GM21447 (cell line): ENCODE data around the gene PCYT1A.
"Not testable (repeated sequence)": the region's sequence is repeated elsewhere in the genome, so short reads cannot be mapped to it uniquely, and the experiment has no call there.

ENCODE experiments used
- ATAC-seq: cut with Tn5 transposase; IDR thresholded peaks from one replicate; pipeline ENCODE4 v1.9.1; 2021; ENCODE audit not compliant: unreplicated experiment

The PCYT1A gene

GRCh38 chr3:196216681-196217211 lies 70.8 kb downstream of the PCYT1A start:
- ATAC-seq = no peak

- ATAC-seq = no peak
These were observed 71.4 kb downstream of the PCYT1A start, which contains the start of gene SLC51A for GRCh38 chr3:196216089-196216564. Gene SLC51A, plus strand, starts transcription at chr3:196216534. Its CDS starts 179 bp downstream, at chr3:196216713.

- ATAC-seq = no peak
These were observed 72.0 kb downstream of the PCYT1A start for GRCh38 chr3:196215493-196216020.

- no peak for ATAC-seq
These were observed 72.6 kb downstream of the PCYT1A start for GRCh38 chr3:196214783-196215441.

- no peak for ATAC-seq
These were observed 76.6 kb downstream of the PCYT1A start, which contains the start of gene ZDHHC19 for GRCh38 chr3:196210673-196211556. Gene ZDHHC19, minus strand, starts transcription at chr3:196211400. Its CDS starts 85 bp downstream, at chr3:196211315.

GRCh38 chr3:196209944-196210672 lies 77.4 kb downstream of the PCYT1A start:
- ATAC-seq = not testable (repeated sequence)

GRCh38 chr3:196208942-196209695 lies 78.4 kb downstream of the PCYT1A start:
- ATAC-seq = no peak

- no peak for ATAC-seq
These were observed 79.5 kb downstream of the PCYT1A start for GRCh38 chr3:196207833-196208607.

- ATAC-seq = no peak
These were observed 80.2 kb downstream of the PCYT1A start for GRCh38 chr3:196207159-196207832.

GRCh38 chr3:196205442-196206205 lies 81.9 kb downstream of the PCYT1A start:
- ATAC-seq = not testable (repeated sequence)

- no peak for ATAC-seq
These were observed 83.7 kb downstream of the PCYT1A start for GRCh38 chr3:196203846-196204245.

GRCh38 chr3:196202516-196202970 lies 85.0 kb downstream of the PCYT1A start:
- ATAC-seq = no peak

- no peak for ATAC-seq
These were observed 88.5 kb downstream of the PCYT1A start for GRCh38 chr3:196198771-196199753.

GRCh38 chr3:196198081-196198675 lies 89.3 kb downstream of the PCYT1A start:
- ATAC-seq = no peak

GRCh38 chr3:196197524-196197923 lies 90.0 kb downstream of the PCYT1A start:
- ATAC-seq = no peak

GRCh38 chr3:196195664-196196265 lies 91.8 kb downstream of the PCYT1A start:
- no peak for ATAC-seq
